ENCODE measurements around the gene KLK6.
A peak's percentile ranks its signal among the peaks of the same experiment; 100 is the strongest.
"Not testable (repeated sequence)": the region's sequence is repeated elsewhere in the genome, so short reads cannot be mapped to it uniquely, and the experiment has no call there.

Gene KLK6

GRCh38 chr19:50992666-50993035 lies 23.3 kb upstream of the KLK6 start:
- no peak for DNase-seq (ENCODE audit: low read depth)

GRCh38 chr19:50984416-50984815 lies 15.0 kb upstream of the KLK6 start:
- not testable (repeated sequence) for DNase-seq (ENCODE audit: low read depth)

- no peak for DNase-seq (ENCODE audit: low read depth)
Observed at GRCh38 chr19:50983625-50984292, 14.4 kb upstream of the KLK6 start, which contains the start of gene KLK7. TSS of gene KLK7 (minus strand) at chr19:50983917. CDS start at chr19:50982399, 1,518 bp downstream.

- DNase-seq (ENCODE audit: low read depth) = no peak
Observed at GRCh38 chr19:50982186-50982585, 12.8 kb upstream of the KLK6 start.

- no peak for DNase-seq (ENCODE audit: low read depth)
Observed at GRCh38 chr19:50981587-50982146, 12.3 kb upstream of the KLK6 start.

GRCh38 chr19:50980208-50980607 lies 10.8 kb upstream of the KLK6 start:
- no peak for DNase-seq (ENCODE audit: low read depth)

- DNase-seq (ENCODE audit: low read depth) = no peak
Observed at GRCh38 chr19:50979758-50980157, 10.4 kb upstream of the KLK6 start.

- DNase-seq (ENCODE audit: low read depth) = no peak
Observed at GRCh38 chr19:50978772-50979390, 9.5 kb upstream of the KLK6 start.

- DNase-seq (ENCODE audit: low read depth) = no peak
Observed at GRCh38 chr19:50977626-50978025, 8.2 kb upstream of the KLK6 start.

GRCh38 chr19:50975766-50976165 lies 6.4 kb upstream of the KLK6 start:
- no peak for DNase-seq (ENCODE audit: low read depth)

GRCh38 chr19:50974702-50975556 lies 5.5 kb upstream of the KLK6 start:
- no peak for DNase-seq (ENCODE audit: low read depth)

- no peak for DNase-seq (ENCODE audit: low read depth)
Observed at GRCh38 chr19:50972795-50973376, 3.5 kb upstream of the KLK6 start.

GRCh38 chr19:50969810-50970209 lies 419 bp upstream of the KLK6 start:
- DNase-seq (ENCODE audit: low read depth) = not testable (repeated sequence)

GRCh38 chr19:50968716-50969412 lies 527 bp downstream of the KLK6 start:
- no peak for DNase-seq (ENCODE audit: low read depth)

GRCh38 chr19:50967929-50968715 lies 1.3 kb downstream of the KLK6 start:
- no peak for DNase-seq (ENCODE audit: low read depth)

GRCh38 chr19:50964266-50964665 lies 5.1 kb downstream of the KLK6 start:
- no peak for DNase-seq (ENCODE audit: low read depth)

- no peak for DNase-seq (ENCODE audit: low read depth)
Observed at GRCh38 chr19:50963381-50963780, 6.0 kb downstream of the KLK6 start.

- no peak for DNase-seq (ENCODE audit: low read depth)
Observed at GRCh38 chr19:50962245-50962644, 7.1 kb downstream of the KLK6 start.

GRCh38 chr19:50959731-50960500 lies 9.5 kb downstream of the KLK6 start:
- peak; percentile 9 for DNase-seq (ENCODE audit: low read depth)

- no peak for DNase-seq (ENCODE audit: low read depth)
Observed at GRCh38 chr19:50957587-50957986, 11.8 kb downstream of the KLK6 start.
